A673 (cell line): ENCODE results near the gene IFITM5. TPM values are rescaled to one million over a fixed set of nuclear protein-coding genes. Genes with fewer than 3 reads are reported as not detected.

Experiments
- BruUV-seq: library from RNA; stranded (reverse); fragments of 400-500 nt; replicated peaks from 2 replicates; lab custom pipeline; 2021; lab: Mats Ljungman, UMichigan
- CTCF ChIA-PET: fragments of 300-600 bp; sonication (Branson Sonifier 250); formaldehyde crosslinking; loops from one replicate; lab custom pipeline; 2022; ENCODE audit warnings: antibody characterized with exemption; lab: Charles Lee
- POLR2A ChIA-PET: fragments of 300-600 bp; sonication (Branson Sonifier 250); formaldehyde crosslinking; loops from one replicate; lab custom pipeline; 2022; ENCODE audit warnings: antibody characterized with exemption; ENCODE audit not compliant: low non-redundant PET; lab: Charles Lee
- DNase-seq: peaks from one replicate; pipeline ENCODE4 v3.0.0-alpha.2; 2015; ENCODE audit warnings: low spot score
- H3K27ac ChIP-seq: fragments of 200-600 bp; sonication (generic); 2 replicates; pipeline ENCODE4 v1.5.1; 2016; ENCODE audit warnings: mixed run types, low read depth, mild to moderate bottlenecking, mixed read lengths, antibody characterized with exemption, low read length; ENCODE audit not compliant: poor library complexity, severe bottlenecking
- H3K27me3 ChIP-seq: fragments of 200-600 bp; sonication (generic); replicated peaks from 2 replicates; pipeline ENCODE4 v1.6.1; 2017; ENCODE audit warnings: mixed run types, low read depth, mild to moderate bottlenecking, mixed read lengths, antibody characterized with exemption, low read length; ENCODE audit not compliant: insufficient read depth, poor library complexity
- H3K36me3 ChIP-seq: fragments of 200-600 bp; sonication (generic); 2 replicates; pipeline ENCODE4 v1.6.1; 2016; ENCODE audit warnings: mixed run types, mild to moderate bottlenecking, mixed read lengths, antibody characterized with exemption, low read length; ENCODE audit not compliant: insufficient read depth, poor library complexity, severe bottlenecking
- H3K4me1 ChIP-seq: fragments of 200-600 bp; sonication (generic); 2 replicates; pipeline ENCODE4 v1.6.1; 2017; ENCODE audit warnings: mixed run types, mild to moderate bottlenecking, mixed read lengths, antibody characterized with exemption, low read length; ENCODE audit not compliant: insufficient read depth, poor library complexity, severe bottlenecking
- H3K4me3 ChIP-seq: fragments of 200-600 bp; sonication (generic); 2 replicates; pipeline ENCODE4 v1.5.1; 2016; ENCODE audit warnings: low read depth, mixed run types, mild to moderate bottlenecking, mixed read lengths, low read length; ENCODE audit not compliant: poor library complexity, severe bottlenecking
- H3K9me3 ChIP-seq: fragments of 200-600 bp; sonication (generic); 2 replicates; pipeline ENCODE4 v1.6.1; 2016; ENCODE audit warnings: mixed run types, low read depth, mild to moderate bottlenecking, mixed read lengths, antibody characterized with exemption, low read length; ENCODE audit not compliant: poor library complexity, severe bottlenecking
- EZH2 ChIP-seq: fragments of 200-600 bp; sonication (generic); IDR thresholded peaks from 2 replicates; pipeline ENCODE4 v1.6.1; 2017; ENCODE audit warnings: borderline replicate concordance, low read depth, mild to moderate bottlenecking, mixed read lengths, antibody characterized with exemption, low read length; ENCODE audit not compliant: poor library complexity, severe bottlenecking
- intact Hi-C: fragments of 100-400 bp; cut with micrococcal nuclease; formaldehyde crosslinking; loops from one replicate; pipeline ENCODE4 v1.10.0; 2022; ENCODE audit not compliant: unreplicated experiment
- total RNA-seq: library from RNA; stranded (reverse); gene quantifications from 2 replicates; pipeline ENCODE4 v1.2.3, GENCODE V29; 2021
- TF ChIP-seq, protein P1 (sequence below): fragments of 300-800, 200-600 bp; sonication (generic); conservative IDR thresholded peaks from 2 replicates; pipeline ENCODE4 v1.5.1; 2017; ENCODE audit warnings: low read depth, mild to moderate bottlenecking, antibody characterized with exemption, low read length, moderate library complexity, mixed read lengths

IFITM5 gene
- total RNA-seq, 1 experiment from 2014 or later = not detected

- POLR2A ChIA-PET = no interaction called here
- intact Hi-C loops = no loop called here
- no TSS peak for BruUV-seq
Measured at GRCh38 chr11:297051-297585, 2.2 kb downstream of the IFITM5 start.

GRCh38 chr11:296171-297050 is 2.9 kb downstream of the IFITM5 start:
- no peak for DNase-seq
- CTCF ChIA-PET = no interaction called here
- intact Hi-C loops = no loop called here

More at GRCh38 chr11:297051-297585, 2.2 kb downstream of the IFITM5 start:
- TF ChIP-seq EZH2 = no peak
- TF ChIP-seq, protein P1, sequence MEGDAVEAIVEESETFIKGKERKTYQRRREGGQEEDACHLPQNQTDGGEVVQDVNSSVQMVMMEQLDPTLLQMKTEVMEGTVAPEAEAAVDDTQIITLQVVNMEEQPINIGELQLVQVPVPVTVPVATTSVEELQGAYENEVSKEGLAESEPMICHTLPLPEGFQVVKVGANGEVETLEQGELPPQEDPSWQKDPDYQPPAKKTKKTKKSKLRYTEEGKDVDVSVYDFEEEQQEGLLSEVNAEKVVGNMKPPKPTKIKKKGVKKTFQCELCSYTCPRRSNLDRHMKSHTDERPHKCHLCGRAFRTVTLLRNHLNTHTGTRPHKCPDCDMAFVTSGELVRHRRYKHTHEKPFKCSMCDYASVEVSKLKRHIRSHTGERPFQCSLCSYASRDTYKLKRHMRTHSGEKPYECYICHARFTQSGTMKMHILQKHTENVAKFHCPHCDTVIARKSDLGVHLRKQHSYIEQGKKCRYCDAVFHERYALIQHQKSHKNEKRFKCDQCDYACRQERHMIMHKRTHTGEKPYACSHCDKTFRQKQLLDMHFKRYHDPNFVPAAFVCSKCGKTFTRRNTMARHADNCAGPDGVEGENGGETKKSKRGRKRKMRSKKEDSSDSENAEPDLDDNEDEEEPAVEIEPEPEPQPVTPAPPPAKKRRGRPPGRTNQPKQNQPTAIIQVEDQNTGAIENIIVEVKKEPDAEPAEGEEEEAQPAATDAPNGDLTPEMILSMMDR = no peak
- H3K27me3 ChIP-seq = no peaks in the 10 kb centered on the region
- H3K9me3 ChIP-seq = no peaks in the 10 kb centered on the region
- DNase-seq = no peak
- H3K36me3 ChIP-seq = no peaks in the 10 kb centered on the region
- no peaks in the 10 kb centered on the region for H3K4me1 ChIP-seq
- no peak overlapping the region for H3K4me3 ChIP-seq
- H3K27ac ChIP-seq = no peak overlapping the region
- CTCF ChIA-PET = no interaction called here

GRCh38 chr11:295351-296170 is 3.8 kb downstream of the IFITM5 start:
- H3K27ac ChIP-seq = no peak overlapping the region
- TF ChIP-seq EZH2 = no peak
- TF ChIP-seq, protein P1 = no peak
- BruUV-seq = no TSS peak
- H3K9me3 ChIP-seq = no peaks in the 10 kb centered on the region
- H3K27me3 ChIP-seq = no peaks in the 10 kb centered on the region
- CTCF ChIA-PET = no interaction called here
- intact Hi-C loops = no loop called here
- H3K4me1 ChIP-seq = no peaks in the 10 kb centered on the region
- H3K4me3 ChIP-seq = no peak overlapping the region
- POLR2A ChIA-PET = no interaction called here
- no peaks in the 10 kb centered on the region for H3K36me3 ChIP-seq
- DNase-seq = no peak

More at GRCh38 chr11:296171-297050, 2.9 kb downstream of the IFITM5 start:
- Histone ChIP-seq H3K4me1 (no peaks in the 10 kb centered on the region), H3K9me3 (no peaks in the 10 kb centered on the region), H3K27me3 (no peaks in the 10 kb centered on the region), H3K4me3 (no peak overlapping the region), H3K36me3 (no peaks in the 10 kb centered on the region), H3K27ac (no peak overlapping the region)
- no TSS peak for BruUV-seq
- TF ChIP-seq, protein P1 = no peak
- POLR2A ChIA-PET = no interaction called here
